GM12874 (cell line): ENCODE measurements around the gene DAPK1.

Source experiments
- TF ChIP-seq, protein P1 (sequence below): IDR thresholded peaks from 2 replicates; pipeline ENCODE4 v1.5.1; 2011; ENCODE audit warnings: low read depth, mild to moderate bottlenecking, control low read depth, low read length, moderate library complexity; ENCODE audit not compliant: insufficient read depth

The DAPK1 gene

DNA sequence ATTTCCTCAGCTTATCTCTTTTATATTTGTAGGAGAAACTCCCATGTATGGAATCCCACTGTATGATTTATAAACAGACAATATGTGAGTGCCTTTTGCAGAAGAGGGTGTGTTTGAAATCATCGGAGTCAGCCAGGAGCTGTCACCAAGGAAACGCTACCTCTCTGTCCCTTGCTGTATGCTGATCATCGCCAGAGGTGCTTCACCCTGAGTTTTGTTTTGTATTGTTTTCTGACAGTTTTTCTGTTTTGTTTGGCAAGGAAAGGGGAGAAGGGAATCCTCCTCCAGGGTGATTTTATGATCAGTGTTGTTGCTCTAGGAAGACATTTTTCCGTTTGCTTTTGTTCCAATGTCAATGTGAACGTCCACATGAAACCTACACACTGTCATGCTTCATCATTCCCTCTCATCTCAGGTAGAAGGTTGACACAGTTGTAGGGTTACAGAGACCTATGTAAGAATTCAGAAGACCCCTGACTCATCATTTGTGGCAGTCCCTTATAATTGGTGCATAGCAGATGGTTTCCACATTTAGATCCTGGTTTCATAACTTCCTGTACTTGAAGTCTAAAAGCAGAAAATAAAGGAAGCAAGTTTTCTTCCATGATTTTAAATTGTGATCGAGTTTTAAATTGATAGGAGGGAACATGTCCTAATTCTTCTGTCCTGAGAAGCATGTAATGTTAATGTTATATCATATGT, 210.3 kb downstream of the DAPK1 start:
- TF ChIP-seq, protein P1, sequence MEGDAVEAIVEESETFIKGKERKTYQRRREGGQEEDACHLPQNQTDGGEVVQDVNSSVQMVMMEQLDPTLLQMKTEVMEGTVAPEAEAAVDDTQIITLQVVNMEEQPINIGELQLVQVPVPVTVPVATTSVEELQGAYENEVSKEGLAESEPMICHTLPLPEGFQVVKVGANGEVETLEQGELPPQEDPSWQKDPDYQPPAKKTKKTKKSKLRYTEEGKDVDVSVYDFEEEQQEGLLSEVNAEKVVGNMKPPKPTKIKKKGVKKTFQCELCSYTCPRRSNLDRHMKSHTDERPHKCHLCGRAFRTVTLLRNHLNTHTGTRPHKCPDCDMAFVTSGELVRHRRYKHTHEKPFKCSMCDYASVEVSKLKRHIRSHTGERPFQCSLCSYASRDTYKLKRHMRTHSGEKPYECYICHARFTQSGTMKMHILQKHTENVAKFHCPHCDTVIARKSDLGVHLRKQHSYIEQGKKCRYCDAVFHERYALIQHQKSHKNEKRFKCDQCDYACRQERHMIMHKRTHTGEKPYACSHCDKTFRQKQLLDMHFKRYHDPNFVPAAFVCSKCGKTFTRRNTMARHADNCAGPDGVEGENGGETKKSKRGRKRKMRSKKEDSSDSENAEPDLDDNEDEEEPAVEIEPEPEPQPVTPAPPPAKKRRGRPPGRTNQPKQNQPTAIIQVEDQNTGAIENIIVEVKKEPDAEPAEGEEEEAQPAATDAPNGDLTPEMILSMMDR = no peak

DNA sequence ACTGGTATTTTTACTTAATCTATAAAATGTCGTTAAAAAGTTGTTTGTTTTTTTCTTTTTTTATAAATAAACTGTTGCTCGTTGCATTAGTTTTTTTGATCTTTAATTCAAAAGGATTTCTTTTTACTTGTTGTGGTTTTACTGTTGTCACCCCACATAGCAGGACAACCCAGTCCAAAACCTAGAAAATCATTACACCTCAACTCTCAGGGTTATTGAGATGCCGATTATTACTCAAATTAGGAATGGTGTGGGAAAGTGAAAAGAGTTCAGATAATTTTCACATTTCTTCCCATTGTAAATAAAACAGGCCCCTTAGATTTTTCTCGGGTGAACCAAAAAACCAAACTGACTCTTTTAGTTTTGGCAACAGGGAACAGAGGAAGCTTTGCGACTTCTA, 210.9 kb downstream of the DAPK1 start:
- TF ChIP-seq, protein P1 = no peak

DNA sequence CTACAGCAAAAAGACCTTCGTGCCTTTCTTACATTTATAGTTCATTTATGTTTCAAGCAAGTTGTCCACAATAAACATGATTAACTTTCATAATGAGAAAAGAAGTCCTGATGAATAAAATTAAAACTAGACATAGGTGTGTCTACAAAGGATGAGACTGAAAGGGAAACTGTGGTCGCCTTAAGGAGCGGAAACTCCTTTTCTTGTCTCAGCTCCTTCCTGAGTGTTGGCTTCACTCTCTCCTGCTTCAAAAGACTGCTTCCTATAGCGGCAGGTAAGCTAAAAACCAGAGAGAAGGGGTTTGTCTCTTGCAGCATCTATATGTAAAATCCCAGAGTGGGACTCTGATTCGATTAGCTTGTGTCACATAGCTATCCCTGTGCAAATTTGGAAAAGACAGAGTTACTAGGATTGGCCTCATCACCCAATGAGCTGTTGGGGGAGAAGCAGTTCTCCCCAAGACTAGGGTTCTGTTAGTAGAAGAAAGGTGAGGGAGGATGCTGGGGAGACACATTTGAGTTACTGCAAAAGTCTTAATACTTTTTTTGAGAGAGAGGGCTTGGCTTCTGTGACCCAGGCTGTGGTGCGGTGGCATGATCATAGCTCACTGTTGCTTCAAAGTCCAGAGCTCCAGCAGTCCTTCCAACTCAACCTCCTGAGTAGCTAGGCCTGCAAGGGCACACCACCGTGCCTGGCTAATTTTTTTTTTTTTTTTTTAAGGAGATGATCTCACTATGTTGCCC, 211.5 kb downstream of the DAPK1 start:
- TF ChIP-seq, protein P1 = no peak

DNA sequence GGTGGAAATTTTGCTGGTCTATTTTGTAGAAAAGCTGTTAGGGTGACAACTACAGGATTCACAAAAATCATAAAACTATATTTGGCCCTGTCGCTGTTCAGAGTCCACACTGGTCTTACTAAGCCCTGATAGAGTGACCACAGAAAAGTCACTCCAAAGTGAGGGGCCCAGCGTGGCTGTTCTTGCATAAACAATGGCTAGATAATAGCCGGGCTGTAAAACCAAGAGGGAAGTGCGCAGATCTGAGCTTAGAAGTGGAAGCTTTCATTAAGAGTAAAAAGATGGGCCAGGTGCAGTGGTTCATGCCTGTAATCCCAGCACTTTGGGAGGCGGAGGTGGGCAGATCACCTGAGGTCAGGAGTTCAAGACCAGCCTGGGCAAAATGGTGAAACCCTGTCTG, 212.8 kb downstream of the DAPK1 start:
- TF ChIP-seq, protein P1 = no peak

DNA sequence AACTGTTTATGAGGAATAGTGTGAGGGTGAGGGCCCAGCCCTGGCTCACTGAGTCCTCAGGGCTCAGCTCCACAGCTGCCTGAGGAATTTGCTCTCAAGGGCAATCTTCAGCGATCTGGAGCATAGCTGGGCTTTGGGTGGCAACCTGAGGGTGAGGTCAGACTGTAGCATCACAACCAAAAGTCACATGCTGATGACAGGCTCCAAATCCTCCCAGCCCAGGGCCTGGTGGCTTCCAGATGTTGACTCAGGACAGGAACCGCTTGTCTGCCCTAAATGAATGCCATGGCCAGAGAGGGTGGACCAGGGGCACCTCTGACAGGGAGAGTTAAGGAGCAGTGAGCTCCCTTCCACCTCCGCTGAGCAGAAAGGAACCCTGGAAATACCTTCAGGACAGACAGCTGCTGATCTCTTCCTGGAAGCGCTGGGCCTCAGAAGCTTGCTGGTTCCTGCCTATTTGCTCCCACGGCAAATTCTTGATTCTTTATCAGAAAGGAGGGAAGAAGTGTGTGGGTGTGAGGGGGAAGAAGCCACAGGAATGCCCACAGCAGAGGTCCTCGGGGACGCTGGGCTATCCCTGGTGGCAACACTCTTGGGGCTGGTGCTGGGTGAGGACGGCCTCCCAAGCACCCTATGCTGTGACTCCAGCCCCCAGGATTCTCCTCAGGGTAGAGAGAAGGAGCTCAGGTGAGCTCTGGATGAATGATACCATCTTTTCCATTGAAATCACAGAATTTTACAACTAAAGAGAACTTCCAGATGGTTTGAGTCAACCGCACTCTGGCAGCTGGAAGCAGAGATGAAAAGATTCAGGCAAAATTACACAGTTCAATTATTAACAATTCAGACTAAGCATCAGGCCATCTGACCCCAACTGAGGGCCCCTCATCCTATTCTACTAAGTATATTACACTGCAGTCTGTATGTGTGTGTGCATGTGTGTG, 214.5 kb downstream of the DAPK1 start:
- TF ChIP-seq, protein P1 = no peak

DNA sequence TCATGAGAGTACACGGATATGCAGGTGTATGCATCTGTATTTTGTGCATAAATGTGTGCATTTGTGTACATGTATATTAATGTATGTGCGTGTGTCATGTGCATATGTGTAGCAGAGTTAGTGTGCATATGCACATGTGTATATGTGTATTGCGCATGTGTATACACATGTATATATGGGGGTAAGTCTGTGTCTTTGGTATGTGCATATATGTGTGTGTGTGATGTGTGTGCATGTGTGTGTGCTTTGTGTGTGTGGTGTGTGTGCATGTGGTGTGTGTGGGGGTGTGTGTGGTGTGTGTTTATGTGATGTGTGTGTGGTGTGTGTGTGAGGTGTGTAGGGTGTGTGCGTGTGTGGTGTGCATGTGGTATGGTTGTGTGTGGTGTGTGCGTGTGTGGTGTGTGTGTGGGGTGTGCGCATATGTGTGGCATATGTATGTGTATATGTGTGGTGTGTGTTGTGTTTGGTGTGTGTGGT, 215.2 kb downstream of the DAPK1 start:
- TF ChIP-seq, protein P1 = no peak
